HepG2 (cell line): ENCODE data around the gene GNL1. TPM values are rescaled to one million over a fixed set of nuclear protein-coding genes. Genes with fewer than 3 reads are reported as not detected.

Source experiments
- ATAD3A ChIP-seq: sonication (generic); formaldehyde crosslinking; IDR thresholded peaks from 2 replicates; pipeline ENCODE4 v1.4.0; 2020; ENCODE audit warnings: missing genetic modification reagents
- ETV6 ChIP-seq: sonication (generic); formaldehyde crosslinking; conservative IDR thresholded peaks from 2 replicates; pipeline ENCODE4 v1.4.0; 2020; ENCODE audit warnings: missing genetic modification reagents
- HIVEP1 ChIP-seq: sonication (generic); formaldehyde crosslinking; IDR thresholded peaks from 2 replicates; pipeline ENCODE4 v1.4.0; 2020; ENCODE audit warnings: mild to moderate bottlenecking, missing genetic modification reagents
- IKZF1 ChIP-seq: fragments of 450-650 bp; IDR thresholded peaks from 2 replicates; pipeline ENCODE4 v1.7.1; 2016
- MXD1 ChIP-seq: sonication (generic); formaldehyde crosslinking; IDR thresholded peaks from 2 replicates; pipeline ENCODE4 v1.4.0; 2020; ENCODE audit warnings: mild to moderate bottlenecking, missing genetic modification reagents
- RARG ChIP-seq: sonication (generic); formaldehyde crosslinking; IDR thresholded peaks from 2 replicates; pipeline ENCODE4 v1.4.0; 2020; ENCODE audit warnings: low read depth, mild to moderate bottlenecking, missing genetic modification reagents
- SATB2 ChIP-seq: sonication (generic); formaldehyde crosslinking; IDR thresholded peaks from 2 replicates; pipeline ENCODE4 v1.5.0; 2020; ENCODE audit warnings: missing genetic modification reagents
- SMAD1 ChIP-seq: sonication (generic); formaldehyde crosslinking; IDR thresholded peaks from 2 replicates; pipeline ENCODE4 v1.4.0; 2020; ENCODE audit warnings: missing genetic modification reagents, low read depth, mild to moderate bottlenecking, borderline replicate concordance
- TAF15 ChIP-seq: fragments of 200-400 bp; formaldehyde crosslinking; IDR thresholded peaks from one replicate; pipeline ENCODE4 v1.6.1; 2018; ENCODE audit warnings: mild to moderate bottlenecking, low read depth, low read length; ENCODE audit not compliant: poor library complexity, severe bottlenecking
- TFDP1 ChIP-seq: IDR thresholded peaks from 2 replicates; pipeline ENCODE4 v1.6.1; 2016; ENCODE audit warnings: missing compliant biosample characterization, missing genetic modification reagents, borderline replicate concordance
- USF2 ChIP-seq, 2 experiments: sonication (generic) in 1 of 2; formaldehyde crosslinking in 1 of 2; IDR thresholded peaks; 2 replicates each; pipeline versions ENCODE4 v1.5.1 to v1.6.1; 2011 to 2020; ENCODE audit warnings: borderline replicate concordance in 1 of 2, low read depth in 1 of 2, low read length in 1 of 2, mild to moderate bottlenecking in 1 of 2, missing genetic modification reagents in 1 of 2, moderate library complexity in 1 of 2
- ZBTB20 ChIP-seq: sonication (generic); formaldehyde crosslinking; IDR thresholded peaks from 2 replicates; pipeline ENCODE4 v1.8.1; 2023; ENCODE audit warnings: missing genetic modification reagents, low read depth, mild to moderate bottlenecking, borderline replicate concordance
- ZNF460 ChIP-seq: sonication (generic); formaldehyde crosslinking; IDR thresholded peaks from 2 replicates; pipeline ENCODE4 v1.5.1; 2020; ENCODE audit warnings: missing genetic modification reagents, mild to moderate bottlenecking, borderline replicate concordance
- ZNF609 ChIP-seq: sonication (generic); formaldehyde crosslinking; IDR thresholded peaks from 2 replicates; pipeline ENCODE4 v1.4.0; 2020; ENCODE audit warnings: mild to moderate bottlenecking, missing genetic modification reagents, borderline replicate concordance
- ZNF747 ChIP-seq: sonication (generic); formaldehyde crosslinking; IDR thresholded peaks from 2 replicates; pipeline ENCODE4 v1.8.1; 2023; ENCODE audit warnings: missing genetic modification reagents, mild to moderate bottlenecking, borderline replicate concordance
- ZNF761 ChIP-seq: sonication (generic); formaldehyde crosslinking; conservative IDR thresholded peaks from 2 replicates; pipeline ENCODE4 v1.4.0; 2020; ENCODE audit warnings: mild to moderate bottlenecking, missing genetic modification reagents
- ZNF879 ChIP-seq: sonication (generic); formaldehyde crosslinking; IDR thresholded peaks from 2 replicates; pipeline ENCODE4 v1.8.1; 2023; ENCODE audit warnings: missing genetic modification reagents
- ZNF883 ChIP-seq: sonication (generic); formaldehyde crosslinking; IDR thresholded peaks from 2 replicates; pipeline ENCODE4 v1.5.1; 2020; ENCODE audit warnings: mild to moderate bottlenecking, missing genetic modification reagents; ENCODE audit errors: not compliant biosample characterization
- polyA plus RNA-seq, 8 experiments: library from polyadenylated mRNA; depleted of rRNA in 3 of 8; stranded (reverse) in 7 of 8; unstranded in 1 of 8; fragments of >200 nt; fragmentation: Illumina TruSeq in 4 of 8; extraction: Trizol in 4 of 8; gene quantifications; 2 replicates each; pipeline versions ENCODE4 v1.2.1 to v1.2.3, GENCODE V29; 2011 to 2016; ENCODE audit warnings: low read depth in 4 of 8, missing spikeins in 1 of 8, mixed read lengths in 1 of 8; ENCODE audit not compliant: insufficient read depth in 1 of 8
- total RNA-seq, 5 experiments: library from RNA; depleted of rRNA; stranded (reverse); fragments of >200 nt; fragmentation: Illumina TruSeq; extraction: Trizol; gene quantifications; 2 replicates each; pipeline ENCODE4 v1.2.3, GENCODE V29; 2016; ENCODE audit warnings: low read depth in 1 of 5
- TF ChIP-seq, protein P1 (sequence below): sonication (generic); formaldehyde crosslinking; IDR thresholded peaks from 2 replicates; pipeline ENCODE4 v1.4.0; 2020; ENCODE audit warnings: mild to moderate bottlenecking, missing genetic modification reagents

GNL1 gene
- total and polyA plus RNA-seq, 2 of the 13 experiments (the other 11 are each of a cell fraction or from before 2014, with no cell fraction given), result 35.0 to 55.6 TPM

GRCh38 chr6:30556906-30557682, 805 bp upstream of the GNL1 start, which contains the start of gene PRR3 (continued):
- TF ChIP-seq ZNF609 (CRISPR knock-in tag) (peak; percentile 82; the same call in 1 of the 2 replicates), ZBTB20 (CRISPR knock-in tag) (peak; percentile 92), MXD1 (CRISPR knock-in tag) (peak; percentile 67), USF2 (IDR thresholded peaks at IDR 0.05; ENCODE audit: low read depth, low read length) (no peak), USF2 (CRISPR knock-in tag; IDR thresholded peaks at IDR 0.05; ENCODE audit: borderline replicate concordance) (peak; percentile 65; the same call in 1 of the 2 replicates), ZNF879 (CRISPR knock-in tag) (peak; percentile 70), IKZF1 (no peak), TFDP1 (CRISPR knock-in tag) (peak; percentile 96), ZNF761 (CRISPR knock-in tag) (0 out of 2 replicates have a peak, but pooled peaks have one; percentile 59), ETV6 (CRISPR knock-in tag) (peak; percentile 45; the same call in 1 of the 2 replicates), ATAD3A (CRISPR knock-in tag) (no peak), SATB2 (CRISPR knock-in tag) (no peak; the same call in 1 of the 2 replicates), ZNF747 (CRISPR knock-in tag) (peak; percentile 92), SMAD1 (CRISPR knock-in tag) (no peak), ZNF460 (CRISPR knock-in tag) (peak; percentile 46; the same call in 1 of the 2 replicates), ZNF883 (CRISPR knock-in tag) (peak; percentile 96), HIVEP1 (CRISPR knock-in tag) (peak; percentile 89; the same call in 1 of the 2 replicates), TAF15 (peak; percentile 93), RARG (CRISPR knock-in tag) (peak; percentile 76; the same call in 1 of the 2 replicates)
- TF ChIP-seq, protein P1, sequence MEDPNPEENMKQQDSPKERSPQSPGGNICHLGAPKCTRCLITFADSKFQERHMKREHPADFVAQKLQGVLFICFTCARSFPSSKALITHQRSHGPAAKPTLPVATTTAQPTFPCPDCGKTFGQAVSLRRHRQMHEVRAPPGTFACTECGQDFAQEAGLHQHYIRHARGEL (CRISPR knock-in tag), result no peak
